NCI-H146 treated with DMSO at 0.1 percent for 48 hours (cell line): ENCODE data around the gene FAM241B.

Experiments
- DNase-seq: peaks from one replicate; lab custom pipeline; 2025; ENCODE audit not compliant: unreplicated experiment; lab: John Stamatoyannopoulos, UW

The FAM241B gene

GRCh38 chr10:69647126-69647525 is 17.1 kb downstream of the FAM241B start:
- no peak for DNase-seq

- no peak for DNase-seq
These were observed 17.8 kb downstream of the FAM241B start for GRCh38 chr10:69647819-69648218.

GRCh38 chr10:69648461-69648860 is 18.4 kb downstream of the FAM241B start:
- DNase-seq, result no peak

- DNase-seq, result peak; percentile 9
These were observed 19.9 kb downstream of the FAM241B start for GRCh38 chr10:69649786-69650550.

GRCh38 chr10:69650589-69651261 is 20.7 kb downstream of the FAM241B start:
- DNase-seq, result no peak

GRCh38 chr10:69651362-69651761 is 21.3 kb downstream of the FAM241B start:
- no peak for DNase-seq

- no peak for DNase-seq
These were observed 22.2 kb downstream of the FAM241B start for GRCh38 chr10:69652111-69652856.

- no peak for DNase-seq
These were observed 22.8 kb downstream of the FAM241B start for GRCh38 chr10:69652857-69653199.

GRCh38 chr10:69653561-69653960 is 23.5 kb downstream of the FAM241B start:
- no peak for DNase-seq

- no peak for DNase-seq
These were observed 25.2 kb downstream of the FAM241B start for GRCh38 chr10:69655124-69655867.

- no peak for DNase-seq
These were observed 26.0 kb downstream of the FAM241B start for GRCh38 chr10:69655868-69656555.

- DNase-seq, result no peak
These were observed 26.8 kb downstream of the FAM241B start for GRCh38 chr10:69656742-69657269.

- no peak for DNase-seq
These were observed 27.4 kb downstream of the FAM241B start for GRCh38 chr10:69657430-69657829.

GRCh38 chr10:69657866-69658265 is 27.8 kb downstream of the FAM241B start:
- DNase-seq, result no peak

- DNase-seq, result no peak
These were observed 29.4 kb downstream of the FAM241B start for GRCh38 chr10:69659241-69660038.

GRCh38 chr10:69660296-69660695 is 30.2 kb downstream of the FAM241B start:
- DNase-seq, result no peak

GRCh38 chr10:69661414-69662172 is 31.5 kb downstream of the FAM241B start:
- DNase-seq, result no peak

- DNase-seq, result peak; percentile 4
These were observed 32.3 kb downstream of the FAM241B start for GRCh38 chr10:69662173-69662877.
